HG02642 (cell line): ENCODE results near the gene XCL2.
A peak's percentile ranks its signal among the peaks of the same experiment; 100 is the strongest.

Source experiments
- ATAC-seq: cut with Tn5 transposase; IDR thresholded peaks from one replicate; pipeline ENCODE4 v1.9.1; 2021; ENCODE audit warnings: mild to moderate bottlenecking; ENCODE audit not compliant: unreplicated experiment, poor library complexity

Gene XCL2

DNA sequence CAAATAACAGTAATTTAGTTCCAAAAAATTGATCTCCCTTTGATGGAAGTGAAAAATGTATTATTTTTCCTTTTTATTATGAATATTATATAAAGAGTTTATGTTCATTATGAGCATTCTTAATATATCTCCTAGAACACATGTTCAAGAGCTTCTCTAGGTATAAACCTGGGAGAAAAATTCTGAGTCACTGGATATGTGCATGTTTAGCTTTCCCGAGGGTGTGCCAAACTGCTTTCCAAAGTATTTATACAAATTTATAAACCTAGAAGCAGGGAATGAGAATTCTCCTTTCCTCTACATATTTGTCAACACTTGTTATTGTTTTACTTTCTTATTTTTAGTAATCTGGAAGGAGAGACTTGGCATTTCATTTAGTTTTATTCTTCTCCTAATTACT lies 25.0 kb downstream of the XCL2 start:
- no peak for ATAC-seq

DNA sequence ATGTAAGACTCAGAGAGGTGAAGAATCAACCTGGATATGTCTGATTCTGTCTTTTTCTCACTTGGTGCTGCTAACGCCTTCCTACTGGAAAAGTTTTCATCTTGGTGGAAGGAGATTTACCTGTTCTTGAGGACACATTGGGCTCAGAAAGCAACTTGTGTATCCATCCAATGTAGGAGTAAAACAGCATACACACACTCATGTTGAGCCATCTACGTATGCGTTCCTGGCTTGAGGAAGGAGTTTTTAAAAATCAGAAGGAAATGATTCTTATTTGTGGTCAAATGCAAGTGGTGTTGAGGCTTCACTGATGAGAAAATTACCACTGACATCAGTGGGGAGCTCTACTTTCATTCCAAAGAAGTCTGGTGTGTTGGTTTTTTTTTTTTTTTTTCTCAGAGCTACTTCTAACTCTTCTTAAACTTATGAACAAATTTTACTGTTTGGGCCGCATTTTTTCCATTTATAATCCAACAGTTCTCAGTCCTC lies 25.6 kb downstream of the XCL2 start:
- no peak for ATAC-seq

DNA sequence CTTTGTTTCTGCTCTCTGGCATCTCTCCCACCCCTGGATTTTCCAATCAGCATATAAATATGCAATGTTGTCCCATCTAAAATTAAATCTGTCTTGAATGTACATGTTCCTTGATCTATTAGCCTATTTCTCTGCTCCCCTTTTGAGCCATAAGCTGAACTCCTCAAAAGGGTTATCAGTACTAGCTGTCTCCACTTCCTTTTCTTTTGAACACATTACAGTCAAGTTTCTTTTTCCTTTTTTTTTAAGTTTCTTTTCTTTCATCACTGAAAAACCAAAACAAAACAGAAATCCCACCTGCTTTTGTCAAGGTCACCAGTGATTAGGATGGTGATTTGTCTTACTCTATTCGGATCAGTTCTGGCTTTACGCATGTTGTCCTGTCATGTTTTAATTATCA lies 29.3 kb downstream of the XCL2 start:
- ATAC-seq, result no peak

- ATAC-seq, result no peak
These were observed 30.0 kb downstream of the XCL2 start for GRCh38 chr1:168513656-168514404.

- no peak for ATAC-seq
These were observed 30.8 kb downstream of the XCL2 start for GRCh38 chr1:168512864-168513595.

GRCh38 chr1:168509875-168510791 lies 33.7 kb downstream of the XCL2 start:
- ATAC-seq, result peak; percentile 80

GRCh38 chr1:168509210-168509609 lies 34.6 kb downstream of the XCL2 start:
- no peak for ATAC-seq

DNA sequence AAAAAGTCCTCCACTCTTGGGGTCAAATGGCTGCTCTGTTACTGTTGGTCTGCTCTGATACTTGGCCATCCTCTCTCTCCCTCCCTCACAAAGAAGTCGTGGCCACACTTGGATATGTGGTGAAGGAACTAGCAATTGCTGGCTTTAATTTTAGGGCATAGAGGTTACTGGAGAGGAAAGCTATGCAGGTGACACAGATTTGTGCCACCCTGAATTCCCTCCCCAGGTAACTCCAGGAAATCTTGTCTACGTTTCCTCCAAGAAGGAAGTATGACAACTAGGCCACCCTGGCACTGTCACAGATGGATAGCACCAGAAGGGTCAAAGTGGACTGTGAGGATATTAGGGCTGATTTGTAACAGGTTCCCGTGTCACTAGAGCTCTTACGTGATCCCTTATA lies 36.0 kb downstream of the XCL2 start:
- no peak for ATAC-seq

GRCh38 chr1:168507231-168507630 lies 36.6 kb downstream of the XCL2 start:
- ATAC-seq, result no peak

DNA sequence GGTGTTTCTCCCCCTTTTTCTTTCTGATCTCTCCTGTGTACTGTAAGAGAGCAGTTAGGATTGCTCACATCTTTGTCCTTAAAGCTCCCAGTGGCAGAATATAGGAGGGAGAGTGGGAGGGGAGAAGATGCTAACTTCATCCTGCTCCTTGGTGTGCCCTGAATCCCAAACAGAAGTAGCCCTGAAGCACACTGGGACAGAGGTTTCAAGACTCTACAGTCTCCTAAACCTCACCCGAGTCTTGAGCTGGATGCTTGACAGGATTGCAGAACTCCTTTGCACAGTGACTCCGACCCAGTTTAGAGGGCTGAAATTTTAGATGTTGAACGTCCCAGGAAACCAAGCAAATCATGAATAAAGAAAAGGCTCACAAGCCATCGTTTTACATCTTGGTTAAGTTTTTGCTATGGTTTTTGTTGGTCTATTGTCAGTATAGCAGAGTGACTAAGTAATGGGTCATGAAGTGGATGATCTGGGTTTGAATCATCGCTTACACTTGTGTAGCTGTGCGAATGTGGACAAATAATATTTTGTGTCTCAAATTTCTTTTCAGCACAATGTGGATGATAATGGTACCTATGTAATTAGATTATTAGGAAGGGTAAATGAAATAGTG lies 37.5 kb downstream of the XCL2 start:
- ATAC-seq, result no peak

DNA sequence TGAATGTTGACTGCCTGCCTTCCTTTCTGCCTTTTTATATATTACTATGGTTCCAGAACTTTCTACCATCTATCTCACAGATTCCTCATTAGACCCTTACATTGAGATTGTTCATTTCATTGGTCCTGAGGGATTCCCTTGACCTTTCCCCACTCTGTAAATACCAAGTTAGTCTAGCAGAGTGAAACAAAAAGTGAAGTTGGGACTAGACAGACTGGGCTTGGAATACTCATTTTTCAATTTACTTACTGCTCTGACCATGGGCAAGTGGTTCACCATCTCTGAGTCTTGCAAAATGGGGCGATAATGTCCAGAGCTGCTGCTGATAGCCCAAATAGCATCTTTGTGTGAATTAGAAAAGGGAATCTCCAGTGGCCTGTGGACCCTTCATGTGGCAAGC lies 38.8 kb downstream of the XCL2 start:
- no peak for ATAC-seq

- ATAC-seq, result peak; percentile 76
These were observed 39.5 kb downstream of the XCL2 start for GRCh38 chr1:168504064-168504837.

DNA sequence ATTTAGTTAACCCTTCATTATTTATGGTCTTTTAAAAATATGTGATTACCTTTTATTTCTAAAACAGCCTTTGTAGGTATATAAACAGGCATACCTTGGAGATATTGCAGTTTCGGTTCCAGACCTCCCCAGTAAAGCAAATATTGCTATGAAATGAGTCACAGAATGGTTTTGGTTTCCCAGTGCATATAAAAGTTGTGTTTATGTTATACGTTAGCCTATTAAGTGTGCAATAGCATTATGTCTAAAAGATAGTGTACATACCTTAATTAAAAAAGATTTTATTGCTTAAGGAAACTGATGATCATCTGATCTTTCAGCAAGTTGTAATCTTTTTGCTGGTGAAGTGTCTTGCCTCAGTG lies 44.1 kb downstream of the XCL2 start:
- no peak for ATAC-seq

- no peak for ATAC-seq
These were observed 44.7 kb downstream of the XCL2 start for GRCh38 chr1:168498956-168499687.

- ATAC-seq, result no peak
These were observed 45.6 kb downstream of the XCL2 start for GRCh38 chr1:168498159-168498631.

GRCh38 chr1:168497376-168497950 lies 46.3 kb downstream of the XCL2 start:
- no peak for ATAC-seq

DNA sequence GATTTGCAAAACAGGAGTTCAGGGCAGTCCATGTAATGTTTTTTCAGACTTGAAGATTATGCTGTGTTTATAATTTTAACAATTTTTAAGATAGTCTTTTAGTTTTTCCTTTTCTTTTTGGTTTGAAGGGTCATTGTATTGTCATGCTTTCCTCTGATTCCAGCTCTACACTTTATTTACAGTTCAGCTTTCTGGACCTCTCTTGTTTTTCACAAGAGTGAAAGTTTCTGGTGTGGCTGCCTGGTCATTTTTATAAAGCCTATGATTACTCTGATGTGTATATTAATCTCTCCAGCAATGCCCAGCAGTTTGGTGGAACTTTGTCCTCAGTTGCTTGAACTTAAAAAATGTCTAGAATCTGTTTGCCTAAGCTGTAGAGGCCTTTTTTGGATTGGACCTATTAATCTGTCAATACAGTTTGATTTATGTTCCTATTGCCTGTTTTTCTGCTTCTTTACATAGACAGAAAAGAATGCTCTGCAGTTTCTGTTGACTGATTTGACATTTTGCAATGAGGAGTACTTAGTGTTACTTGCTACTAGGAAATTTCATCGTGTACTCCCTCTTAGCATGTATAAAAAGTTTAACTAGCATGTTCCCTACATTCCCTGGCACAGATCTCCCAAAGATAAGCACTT lies 52.2 kb downstream of the XCL2 start:
- ATAC-seq, result no peak
